ENCODE results near the gene TMEM119. TPM values are rescaled to one million over a fixed set of nuclear protein-coding genes. Genes with fewer than 3 reads are reported as not detected.

The TMEM119 gene
- total RNA-seq, 2 donors from 2014 or later = not detected

DNA sequence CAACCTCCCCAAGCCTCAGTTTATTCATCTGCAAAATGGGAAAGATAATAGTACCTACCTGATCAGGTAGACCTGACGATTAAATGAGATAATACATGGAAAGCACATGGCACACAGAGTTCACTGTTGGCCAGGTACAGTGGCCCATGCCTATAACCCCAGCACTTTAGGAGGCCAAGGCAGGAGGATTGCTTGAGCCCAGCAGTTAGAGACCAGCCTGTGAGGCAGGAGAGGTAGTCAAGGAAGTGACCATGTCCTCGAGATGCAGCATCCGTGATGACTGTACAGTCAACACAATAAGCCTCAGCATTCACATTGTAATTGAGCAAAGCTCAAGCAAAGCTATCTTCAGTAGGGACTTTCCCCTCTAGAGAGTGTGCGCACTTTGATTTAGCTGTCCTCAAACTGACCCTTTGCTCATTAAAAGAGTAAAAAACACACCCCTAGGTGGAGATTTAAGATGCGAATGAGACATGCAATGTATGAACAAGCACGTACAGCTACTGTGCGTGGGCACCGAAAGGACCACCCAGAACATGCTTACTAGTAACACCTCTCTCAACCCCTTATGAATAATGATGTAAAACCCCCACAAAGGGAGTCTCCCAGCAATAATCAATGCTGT is 25.6 kb downstream of the TMEM119 start:
- Mint-ChIP-seq H3K4me3 (peak overlapping the region; percentile 63), H3K27me3 (peaks cover 8% of the 10 kb centered on the region in 2 donors), H3K4me1 (ENCODE audit: low read depth in 2 of 2) (peaks cover 38 to 53% of the 10 kb centered on the region in 2 donors), H3K27ac (peak overlapping the region; percentile 68), H3K9me3 (no peaks in the 10 kb centered on the region), H3K36me3 (peaks cover 21% of the 10 kb centered on the region)
- DNase-seq (ENCODE audit: low spot score) = no peak
- peak; percentile 17 to 26 for ATAC-seq

DNA sequence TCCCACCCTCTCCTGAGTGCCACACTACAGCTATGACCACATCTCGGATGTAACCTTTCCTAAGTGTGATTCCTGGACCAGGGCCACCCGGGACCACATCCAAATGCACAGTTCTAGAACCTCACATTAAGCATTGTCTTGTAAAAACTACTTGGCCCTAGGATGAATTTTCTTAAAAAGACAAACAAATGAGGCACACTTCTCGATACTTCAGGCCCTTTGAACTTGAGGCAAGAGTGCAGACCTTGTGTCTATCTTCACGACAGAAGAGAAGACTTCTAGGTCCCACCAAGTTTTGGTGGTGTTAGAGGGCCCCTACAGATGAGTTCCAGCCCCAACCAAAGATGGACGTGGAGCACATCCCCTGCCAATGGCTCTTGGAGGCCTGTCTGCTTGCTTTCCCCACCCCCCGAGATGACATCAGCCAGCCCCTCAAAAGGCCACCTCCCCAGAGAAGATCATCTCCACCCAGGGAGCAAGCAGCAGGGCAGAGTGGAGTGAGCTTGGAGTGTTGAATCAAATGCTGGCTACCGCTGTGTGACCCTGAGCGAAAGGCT is 26.2 kb downstream of the TMEM119 start:
- H3K4me1 Mint-ChIP-seq (ENCODE audit: low read depth in 2 of 2) = peaks cover 39 to 56% of the 10 kb centered on the region in 2 donors
- H3K27me3 Mint-ChIP-seq = peaks cover 6 to 8% of the 10 kb centered on the region in 2 donors
- H3K36me3 Mint-ChIP-seq = peaks cover 25% of the 10 kb centered on the region
- no peak for ATAC-seq
- peak overlapping the region in 1 of 2 donors; percentile 68 for H3K27ac Mint-ChIP-seq
- H3K4me3 Mint-ChIP-seq = no peak overlapping the region
- DNase-seq (ENCODE audit: low spot score) = no peak
- no peaks in the 10 kb centered on the region for H3K9me3 Mint-ChIP-seq

DNA sequence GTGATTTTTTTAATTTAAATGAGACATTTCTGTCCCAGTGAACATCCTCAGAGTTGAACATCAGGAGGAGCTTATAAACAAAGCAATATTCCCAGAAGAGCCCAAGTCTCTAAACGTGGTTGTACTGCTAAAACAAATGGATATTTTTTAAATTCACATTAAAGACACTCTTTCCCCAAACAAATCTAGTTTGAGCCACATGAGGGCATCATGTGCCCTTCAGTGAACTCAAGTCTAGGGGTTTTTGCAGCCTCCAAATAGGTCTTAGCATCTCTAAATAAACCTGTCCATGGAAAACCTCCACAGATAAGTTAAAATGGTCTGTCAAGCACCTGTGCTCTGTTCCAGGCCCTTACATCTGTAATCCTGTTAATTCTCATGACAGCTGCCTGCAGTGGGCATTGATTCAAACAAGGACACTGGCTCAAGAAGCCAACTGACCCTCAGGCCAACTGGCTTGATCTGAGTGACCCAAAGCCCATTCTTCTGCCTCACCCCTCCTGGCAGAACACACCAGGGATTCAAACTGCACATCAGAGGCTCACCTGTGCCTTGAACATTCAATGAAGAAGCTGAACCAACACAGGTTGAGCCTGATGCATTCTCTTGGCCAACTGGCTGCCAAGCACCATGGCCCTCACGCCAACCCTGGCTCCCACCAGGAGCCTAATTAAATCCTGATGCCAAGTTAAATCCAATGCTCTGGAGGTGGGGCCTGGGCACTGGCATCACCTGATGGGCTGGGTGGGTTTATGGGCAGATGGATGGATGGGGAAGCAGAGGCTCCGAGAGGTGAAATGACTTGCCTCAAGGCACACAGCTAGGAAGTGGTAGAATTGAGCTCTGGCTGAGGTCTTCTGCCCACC is 26.9 kb downstream of the TMEM119 start:
- peak overlapping the region; percentile 66 to 67 for H3K27ac Mint-ChIP-seq

DNA sequence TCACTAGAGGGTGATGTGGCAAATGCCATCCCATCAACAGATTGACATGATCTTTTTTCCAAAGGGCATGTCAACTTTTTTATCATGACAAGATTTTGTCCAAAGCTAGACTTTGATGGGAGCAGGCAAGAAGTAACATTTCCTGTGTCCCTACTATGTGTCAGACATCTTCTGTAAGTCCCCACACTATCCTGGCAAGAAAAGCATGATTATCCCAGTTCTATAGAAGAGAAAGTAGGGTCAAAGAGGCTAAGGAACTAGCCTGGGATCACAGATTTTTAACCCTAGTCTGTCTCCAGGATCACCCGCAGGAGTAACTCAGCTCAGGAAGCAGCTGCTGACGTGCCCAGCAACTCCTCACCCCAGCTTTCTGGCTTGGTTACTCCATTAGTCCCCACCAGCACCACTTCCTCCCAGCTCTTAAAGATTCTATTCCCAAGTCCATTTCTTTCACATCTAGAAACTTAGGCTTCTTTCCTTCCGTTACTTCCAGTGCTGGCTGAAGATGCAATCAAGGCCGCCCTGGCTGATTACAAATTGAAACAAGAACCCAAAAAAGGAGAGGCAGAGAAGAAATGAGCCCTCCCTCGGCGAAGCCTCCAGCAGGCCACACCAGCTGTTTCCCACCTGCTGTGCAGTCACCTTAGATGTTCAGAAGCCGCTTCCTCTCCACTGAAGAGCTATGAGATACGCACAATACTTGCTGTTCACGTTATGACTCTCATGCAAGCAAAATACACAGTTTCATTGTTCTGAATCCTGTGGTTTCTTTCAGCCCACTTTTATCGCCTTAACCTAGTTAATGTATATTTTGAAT is 29.3 kb downstream of the TMEM119 start:
- peaks cover 27 to 49% of the 10 kb centered on the region in 2 donors for H3K4me1 Mint-ChIP-seq (ENCODE audit: low read depth in 2 of 2)
- ATAC-seq = peak; percentile 66 to 86
- no peaks in the 10 kb centered on the region for H3K27me3 Mint-ChIP-seq
- no peak for DNase-seq (ENCODE audit: low spot score)
- peaks cover 30% of the 10 kb centered on the region for H3K36me3 Mint-ChIP-seq
- peak overlapping the region; percentile 87 to 92 for H3K27ac Mint-ChIP-seq
- H3K9me3 Mint-ChIP-seq = no peaks in the 10 kb centered on the region
- H3K4me3 Mint-ChIP-seq = peak overlapping the region; percentile 70

More for the DNA sequence above, 26.9 kb downstream of the TMEM119 start:
- ATAC-seq = no peak
- H3K36me3 Mint-ChIP-seq = peaks cover 25% of the 10 kb centered on the region
- H3K27me3 Mint-ChIP-seq = peaks cover 3 to 8% of the 10 kb centered on the region in 2 donors
- H3K4me3 Mint-ChIP-seq = no peak overlapping the region
- H3K4me1 Mint-ChIP-seq (ENCODE audit: low read depth in 2 of 2) = peaks cover 38 to 56% of the 10 kb centered on the region in 2 donors
- DNase-seq (ENCODE audit: low spot score) = no peak
- H3K9me3 Mint-ChIP-seq = no peaks in the 10 kb centered on the region

DNA sequence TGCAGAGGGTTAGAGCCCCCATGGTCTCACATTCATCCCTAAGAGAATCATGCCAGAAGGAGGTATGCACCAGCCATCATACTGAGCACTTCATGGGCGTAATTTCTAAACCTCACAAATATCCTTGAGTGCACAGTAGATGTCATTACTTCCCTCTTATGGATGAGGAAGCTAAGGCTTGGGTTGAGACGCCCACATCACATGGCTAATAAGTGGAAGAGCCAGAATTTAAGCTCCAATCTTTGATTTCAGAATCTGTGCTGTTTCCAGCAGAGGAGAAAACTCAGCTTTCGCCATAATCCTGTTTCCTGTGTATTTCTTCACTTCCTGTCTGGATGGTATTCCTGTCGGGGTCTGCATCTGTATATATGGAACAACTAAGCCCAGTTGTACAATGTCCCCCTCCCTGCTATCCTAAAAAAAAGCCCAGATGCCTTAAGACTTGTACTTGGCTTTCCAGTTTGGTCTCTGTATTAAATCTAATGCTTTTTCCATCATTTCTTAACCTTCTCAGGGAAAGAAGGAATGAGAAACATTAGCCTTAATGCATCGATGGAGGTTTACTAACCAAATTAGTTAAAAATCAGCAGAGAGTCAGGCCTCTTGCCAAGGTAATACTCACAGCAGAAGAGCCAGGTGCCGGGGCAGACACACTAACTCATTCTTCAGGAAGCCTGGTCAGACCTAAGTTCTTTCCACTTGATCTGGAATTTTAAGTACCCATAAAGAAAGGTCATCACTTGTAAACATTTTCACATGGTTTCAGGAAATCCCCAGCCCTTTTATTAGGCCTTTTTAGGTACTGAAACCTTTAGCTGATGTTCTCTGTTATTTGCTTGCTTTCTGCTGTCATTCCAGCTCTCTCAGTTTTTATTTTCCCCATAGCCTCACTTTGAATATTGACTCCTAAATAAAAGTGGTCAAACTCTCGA is 30.2 kb downstream of the TMEM119 start:
- no peaks in the 10 kb centered on the region for H3K27me3 Mint-ChIP-seq
- ATAC-seq (no peak), DNase-seq (ENCODE audit: low spot score) (no peak)
- no peaks in the 10 kb centered on the region for H3K9me3 Mint-ChIP-seq
- peak overlapping the region; percentile 87 to 92 for H3K27ac Mint-ChIP-seq
- peaks cover 21 to 45% of the 10 kb centered on the region in 2 donors for H3K4me1 Mint-ChIP-seq (ENCODE audit: low read depth in 2 of 2)
- H3K4me3 Mint-ChIP-seq = peak overlapping the region; percentile 70
- H3K36me3 Mint-ChIP-seq = peaks cover 30% of the 10 kb centered on the region

DNA sequence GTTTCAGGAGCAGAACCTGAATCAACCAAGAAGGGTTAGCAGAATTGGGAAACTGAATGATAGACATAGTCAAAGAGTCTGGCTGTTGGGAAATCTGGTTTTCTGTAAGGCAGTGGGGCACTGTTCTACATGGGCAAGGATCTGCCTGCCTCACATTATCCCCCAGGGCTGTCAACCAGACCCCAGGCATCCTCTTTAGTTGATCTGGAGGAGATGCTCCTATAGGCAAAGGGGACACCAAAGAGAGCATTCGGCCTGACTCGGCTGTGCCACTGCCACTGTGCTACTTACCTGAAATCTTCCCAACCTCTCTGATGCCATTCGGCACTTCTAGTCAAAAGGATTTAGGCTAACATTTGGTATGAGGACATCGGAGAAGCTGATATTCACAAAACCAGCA is 31.4 kb downstream of the TMEM119 start:
- Mint-ChIP-seq H3K9me3 (no peaks in the 10 kb centered on the region), H3K27ac (peak overlapping the region in 1 of 2 donors; percentile 50), H3K4me3 (no peak overlapping the region), H3K4me1 (ENCODE audit: low read depth in 2 of 2) (peaks cover 18 to 42% of the 10 kb centered on the region in 2 donors), H3K27me3 (no peaks in the 10 kb centered on the region), H3K36me3 (peaks cover 30% of the 10 kb centered on the region)
- no peak for ATAC-seq
- no peak for DNase-seq (ENCODE audit: low spot score)

DNA sequence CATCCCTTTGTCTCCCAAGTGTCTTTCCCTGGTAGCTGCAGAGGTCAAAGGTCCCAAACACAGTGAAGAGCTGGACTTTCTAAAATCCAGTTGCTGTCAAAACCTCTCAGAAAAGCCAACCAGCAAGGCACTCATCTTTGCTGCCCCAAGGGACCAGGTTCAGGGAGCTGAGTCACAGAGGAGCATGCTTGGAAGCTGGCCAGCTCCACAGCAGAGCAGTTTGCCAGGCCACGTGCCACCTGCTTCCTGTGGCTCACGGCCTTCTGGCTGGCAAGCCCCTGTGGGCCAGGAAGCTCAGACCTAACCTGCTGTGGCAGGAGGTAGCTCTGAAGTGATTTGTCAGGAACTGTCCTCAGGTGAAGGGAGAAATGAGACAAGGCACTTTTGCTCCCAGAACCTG is 31.9 kb downstream of the TMEM119 start:
- peaks cover 18 to 44% of the 10 kb centered on the region in 2 donors for H3K4me1 Mint-ChIP-seq (ENCODE audit: low read depth in 2 of 2)
- H3K9me3 Mint-ChIP-seq = no peaks in the 10 kb centered on the region
- ATAC-seq = no peak
- no peak for DNase-seq (ENCODE audit: low spot score)
- H3K4me3 Mint-ChIP-seq = no peak overlapping the region
- peaks cover 32% of the 10 kb centered on the region for H3K36me3 Mint-ChIP-seq
- H3K27ac Mint-ChIP-seq = peak overlapping the region; percentile 50 to 58
- no peaks in the 10 kb centered on the region for H3K27me3 Mint-ChIP-seq

DNA sequence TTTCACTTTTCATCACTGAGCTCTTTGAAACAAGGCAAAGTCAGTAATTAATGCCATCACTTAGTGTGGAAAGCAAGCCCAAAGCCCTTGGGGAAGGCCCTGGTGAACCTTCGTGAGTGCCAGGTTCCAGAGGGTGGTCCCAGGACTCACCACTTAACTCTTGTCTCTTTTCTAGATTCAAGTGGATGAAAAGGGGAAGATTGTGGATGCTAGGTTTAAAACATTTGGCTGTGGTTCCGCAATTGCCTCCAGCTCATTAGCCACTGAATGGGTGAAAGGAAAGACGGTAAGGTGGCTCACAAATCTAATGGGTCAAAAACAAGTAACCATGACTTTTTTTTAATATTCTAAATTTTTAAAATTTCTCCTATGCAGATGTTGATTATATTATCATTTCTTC is 32.7 kb downstream of the TMEM119 start:
- DNase-seq (ENCODE audit: low spot score) (no peak), ATAC-seq (no peak)
- Mint-ChIP-seq H3K27me3 (no peaks in the 10 kb centered on the region), H3K4me1 (ENCODE audit: low read depth in 2 of 2) (peaks cover 22 to 43% of the 10 kb centered on the region in 2 donors), H3K9me3 (no peaks in the 10 kb centered on the region), H3K4me3 (no peak overlapping the region), H3K36me3 (peaks cover 39% of the 10 kb centered on the region), H3K27ac (peak overlapping the region; percentile 50 to 90)

DNA sequence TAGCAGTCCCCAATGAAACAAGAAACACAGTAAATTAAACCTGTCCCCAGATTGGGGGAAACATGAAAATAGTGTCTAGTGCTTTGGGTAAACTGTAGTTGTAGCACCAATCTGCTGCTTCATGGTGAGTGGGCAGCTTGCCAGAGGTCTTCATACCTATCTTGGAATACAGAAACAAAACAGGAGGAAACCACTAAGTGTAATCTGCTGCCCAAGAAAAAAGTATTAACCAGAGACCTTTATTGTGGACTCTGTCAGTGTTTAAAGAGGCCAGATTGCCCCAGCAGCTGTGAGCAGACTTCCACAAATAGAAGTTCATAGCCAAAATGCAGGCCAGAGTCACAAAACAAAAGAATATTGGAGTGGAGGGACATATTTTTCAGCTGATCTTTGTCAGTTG is 33.2 kb downstream of the TMEM119 start:
- peaks cover 27 to 47% of the 10 kb centered on the region in 2 donors for H3K4me1 Mint-ChIP-seq (ENCODE audit: low read depth in 2 of 2)
- peak overlapping the region in 1 of 2 donors; percentile 90 for H3K27ac Mint-ChIP-seq
- peaks cover 44% of the 10 kb centered on the region for H3K36me3 Mint-ChIP-seq
- H3K27me3 Mint-ChIP-seq = no peaks in the 10 kb centered on the region
- ATAC-seq = no peak
- no peak overlapping the region for H3K4me3 Mint-ChIP-seq
- DNase-seq (ENCODE audit: low spot score) = no peak
- H3K9me3 Mint-ChIP-seq = no peaks in the 10 kb centered on the region

DNA sequence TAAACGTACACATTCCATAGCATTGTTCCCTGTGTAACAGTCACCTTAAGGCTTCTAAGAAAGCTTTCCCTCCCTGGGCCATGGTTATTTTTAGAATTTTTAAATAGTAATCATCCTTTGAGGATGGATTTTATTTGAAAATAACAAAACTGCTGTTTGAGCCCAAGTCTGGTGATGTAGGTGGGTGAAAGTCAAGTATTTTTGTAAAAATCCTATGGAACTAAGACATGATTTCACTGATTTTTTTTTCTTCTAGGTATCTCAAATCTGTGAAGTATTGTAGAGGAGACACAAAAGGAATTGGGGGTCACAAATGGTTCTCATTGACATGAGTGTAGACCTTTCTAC is 34.1 kb downstream of the TMEM119 start:
- DNase-seq (ENCODE audit: low spot score) (no peak), ATAC-seq (no peak)
- H3K27ac Mint-ChIP-seq = peak overlapping the region; percentile 90 to 99
- no peaks in the 10 kb centered on the region for H3K27me3 Mint-ChIP-seq
- peaks cover 37% of the 10 kb centered on the region for H3K36me3 Mint-ChIP-seq
- H3K4me1 Mint-ChIP-seq (ENCODE audit: low read depth in 2 of 2) = peaks cover 29 to 44% of the 10 kb centered on the region in 2 donors
- H3K4me3 Mint-ChIP-seq = peak overlapping the region; percentile 96
- no peaks in the 10 kb centered on the region for H3K9me3 Mint-ChIP-seq

DNA sequence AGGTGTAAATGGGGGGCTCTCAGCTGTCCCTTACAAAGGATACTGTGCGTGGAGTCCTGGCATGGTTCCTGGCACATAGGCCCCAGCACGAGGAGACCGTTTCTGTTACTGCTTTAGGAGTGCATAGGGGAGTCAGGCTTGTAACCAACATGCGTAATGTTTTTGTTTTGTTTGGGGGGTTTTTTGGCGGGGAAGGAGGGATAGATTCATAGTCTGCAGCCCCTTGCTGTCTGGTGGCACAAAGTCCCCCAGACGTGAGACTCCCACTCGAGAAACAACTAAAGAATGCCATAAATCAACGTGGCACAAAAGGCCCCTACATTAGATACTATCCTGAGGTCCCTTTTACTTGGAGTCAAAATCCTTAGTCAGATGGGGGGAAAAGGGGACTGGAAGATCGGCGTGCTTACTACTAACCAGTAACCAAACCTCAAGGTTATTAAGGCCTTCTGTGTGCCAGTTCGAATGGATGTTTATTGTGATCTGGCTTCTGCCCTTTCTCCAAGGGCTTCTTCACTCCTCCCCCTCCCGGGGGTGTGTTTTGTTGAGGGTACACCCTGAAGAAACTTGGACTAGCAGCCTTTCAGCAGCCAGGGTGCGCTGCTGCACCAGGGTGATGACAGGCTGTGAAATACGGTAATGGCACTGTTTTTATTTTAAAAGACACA is 34.6 kb downstream of the TMEM119 start:
- peaks cover 28 to 41% of the 10 kb centered on the region in 2 donors for H3K4me1 Mint-ChIP-seq (ENCODE audit: low read depth in 2 of 2)
- no peaks in the 10 kb centered on the region for H3K9me3 Mint-ChIP-seq
- peak overlapping the region; percentile 90 to 99 for H3K27ac Mint-ChIP-seq
- peak; percentile 88 for DNase-seq (ENCODE audit: low spot score)
- H3K27me3 Mint-ChIP-seq = no peaks in the 10 kb centered on the region
- peak overlapping the region; percentile 96 for H3K4me3 Mint-ChIP-seq
- peaks cover 32% of the 10 kb centered on the region for H3K36me3 Mint-ChIP-seq
- peak; percentile 59 to 65 for ATAC-seq
